GM12892 (cell line): ENCODE results near the gene SLC41A1.

Experiments
- POLR2A ChIP-seq: IDR thresholded peaks from 2 replicates; pipeline ENCODE4 v1.6.1; 2011; ENCODE audit warnings: low read depth, low read length, control low read depth
- POLR2AphosphoS5 ChIP-seq: IDR thresholded peaks from 2 replicates; pipeline ENCODE4 v1.6.1; 2011; ENCODE audit warnings: low read depth, low read length, control low read depth

GRCh38 chr1:205827623-205828022 lies 14.6 kb upstream of the SLC41A1 start:
- TF ChIP-seq POLR2AphosphoS5 (no peak), POLR2A (no peak)
